Measurements from ENCODE around the gene HIGD1B.
"Not testable (repeated sequence)": the region's sequence is repeated elsewhere in the genome, so short reads cannot be mapped to it uniquely, and the experiment has no call there.

The HIGD1B gene

GRCh38 chr17:44847586-44847985, at the start of gene HIGD1B:
HIGD1B (plus strand) TSS chr17:44847883; CDS start chr17:44848153, 270 bp downstream.
- DNase-seq = no peak

GRCh38 chr17:44798356-44798755, 49.3 kb upstream of the HIGD1B start:
- no peak for DNase-seq

- DNase-seq = no peak
Observed at GRCh38 chr17:44801880-44802279, 45.8 kb upstream of the HIGD1B start.

- no peak for DNase-seq
Observed at GRCh38 chr17:44804302-44805089, 43.2 kb upstream of the HIGD1B start.

GRCh38 chr17:44807093-44807816, 40.4 kb upstream of the HIGD1B start:
- no peak for DNase-seq

GRCh38 chr17:44807817-44808155, 39.9 kb upstream of the HIGD1B start:
- no peak for DNase-seq

GRCh38 chr17:44808156-44808555, 39.5 kb upstream of the HIGD1B start:
- no peak for DNase-seq

- not testable (repeated sequence) for DNase-seq
Observed at GRCh38 chr17:44808656-44809388, 38.9 kb upstream of the HIGD1B start.

- DNase-seq = no peak
Observed at GRCh38 chr17:44812263-44812662, 35.4 kb upstream of the HIGD1B start.

- not testable (repeated sequence) for DNase-seq
Observed at GRCh38 chr17:44818508-44818907, 29.2 kb upstream of the HIGD1B start.

- DNase-seq = no peak
Observed at GRCh38 chr17:44820631-44821212, 27.0 kb upstream of the HIGD1B start.

GRCh38 chr17:44825236-44825635, 22.4 kb upstream of the HIGD1B start:
- DNase-seq = not testable (repeated sequence)

GRCh38 chr17:44826123-44826790, 21.4 kb upstream of the HIGD1B start:
- no peak for DNase-seq

- no peak for DNase-seq
Observed at GRCh38 chr17:44827863-44828262, 19.8 kb upstream of the HIGD1B start.

- DNase-seq = peak in 2 of 3 donors; percentile 25 to 28
Observed at GRCh38 chr17:44828919-44829522, 18.7 kb upstream of the HIGD1B start.

GRCh38 chr17:44829523-44830358, 17.9 kb upstream of the HIGD1B start, which contains the start of gene GJC1:
GJC1 (minus strand) TSS chr17:44830287; CDS start chr17:44805817, 24,470 bp downstream.
- DNase-seq = peak; percentile 30 to 60 (median 33)

GRCh38 chr17:44830359-44831288, 17.1 kb upstream of the HIGD1B start:
- DNase-seq = peak in 1 of 3 donors; percentile 5

- DNase-seq = no peak
Observed at GRCh38 chr17:44831371-44831770, 16.3 kb upstream of the HIGD1B start.

- DNase-seq = no peak
Observed at GRCh38 chr17:44832805-44833204, 14.9 kb upstream of the HIGD1B start.

GRCh38 chr17:44837196-44837595, 10.5 kb upstream of the HIGD1B start:
- DNase-seq = no peak
